Smooth muscle cell (in vitro differentiated cells): ENCODE data around the gene RITA1. TPM values are rescaled to one million over a fixed set of nuclear protein-coding genes. Genes with fewer than 3 reads are reported as not detected.

Experiments used
- DNase-seq: peaks from one replicate; lab custom pipeline; 2025; ENCODE audit not compliant: unreplicated experiment; lab: John Stamatoyannopoulos, UW
- H2AFZ ChIP-seq: fragments of 200-600 bp; sonication (generic); 2 replicates; pipeline ENCODE4 v1.6.0; 2016; ENCODE audit warnings: antibody characterized with exemption, low read depth, mild to moderate bottlenecking
- H3F3A ChIP-seq: fragments of 200-600 bp; sonication (generic); 2 replicates; pipeline ENCODE4 v1.6.0; 2017; ENCODE audit warnings: antibody characterized with exemption, low read depth
- H3K27ac ChIP-seq: fragments of 200-600 bp; sonication (generic); 2 replicates; pipeline ENCODE4 v1.5.1; 2016; ENCODE audit warnings: low read depth, mild to moderate bottlenecking
- H3K27me3 ChIP-seq: fragments of 200-600 bp; sonication (generic); 2 replicates; pipeline ENCODE4 v1.6.1; 2016; ENCODE audit warnings: low read depth, mild to moderate bottlenecking
- H3K36me3 ChIP-seq: fragments of 200-600 bp; sonication (generic); 2 replicates; pipeline ENCODE4 v1.5.1; 2016; ENCODE audit warnings: low read depth
- H3K4me1 ChIP-seq: fragments of 200-600 bp; sonication (generic); 2 replicates; pipeline ENCODE4 v1.5.1; 2016; ENCODE audit warnings: low read depth
- H3K4me2 ChIP-seq: fragments of 200-600 bp; sonication (generic); 2 replicates; pipeline ENCODE4 v1.6.0; 2016; ENCODE audit warnings: mild to moderate bottlenecking
- H3K4me3 ChIP-seq: fragments of 200-600 bp; sonication (generic); 2 replicates; pipeline ENCODE4 v1.5.1; 2016; ENCODE audit warnings: mild to moderate bottlenecking
- H3K79me2 ChIP-seq: fragments of 200-600 bp; sonication (generic); 2 replicates; pipeline ENCODE4 v1.6.0; 2016; ENCODE audit warnings: low read depth, mild to moderate bottlenecking
- H3K9ac ChIP-seq: fragments of 200-600 bp; sonication (generic); 2 replicates; pipeline ENCODE4 v1.6.0; 2016; ENCODE audit warnings: low read depth
- H3K9me3 ChIP-seq: fragments of 200-600 bp; sonication (generic); replicated peaks from 2 replicates; pipeline ENCODE4 v1.5.1; 2016; ENCODE audit warnings: low read depth
- H4K20me1 ChIP-seq: fragments of 200-600 bp; sonication (generic); 2 replicates; pipeline ENCODE4 v1.6.0; 2016; ENCODE audit warnings: low read depth
- CTCF ChIP-seq: fragments of 200-600 bp; sonication (generic); IDR thresholded peaks from 2 replicates; pipeline ENCODE4 v1.5.1; 2017; ENCODE audit warnings: borderline replicate concordance, mild to moderate bottlenecking, antibody characterized with exemption; ENCODE audit not compliant: insufficient read depth, poor library complexity, severe bottlenecking
- WGBS: methylation state at CpG from one replicate; pipeline ENCODE4 v1.1.7; 2016; ENCODE audit warnings: low lambda C conversion rate; 5-methylcytosine and 5-hydroxymethylcytosine counted together
- polyA plus RNA-seq: library from polyadenylated mRNA; unstranded; fragments of >200 nt; fragmentation: Nextera tagmentation; extraction: Ambion mirVana; gene quantifications from 2 replicates; pipeline ENCODE4 v1.2.1, GENCODE V29; 2016
- total RNA-seq: library from RNA; depleted of rRNA; stranded (reverse); fragments of >200 nt; gene quantifications from 2 replicates; pipeline ENCODE4 v1.2.3, GENCODE V29; 2014

Gene RITA1, protein sequence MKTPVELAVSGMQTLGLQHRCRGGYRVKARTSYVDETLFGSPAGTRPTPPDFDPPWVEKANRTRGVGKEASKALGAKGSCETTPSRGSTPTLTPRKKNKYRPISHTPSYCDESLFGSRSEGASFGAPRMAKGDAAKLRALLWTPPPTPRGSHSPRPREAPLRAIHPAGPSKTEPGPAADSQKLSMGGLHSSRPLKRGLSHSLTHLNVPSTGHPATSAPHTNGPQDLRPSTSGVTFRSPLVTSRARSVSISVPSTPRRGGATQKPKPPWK
- total RNA-seq (9.1 and 9.6 TPM in 2 replicates), polyA plus RNA-seq (12.2 and 14.0 TPM in 2 replicates)

GRCh38 chr12:113185180-113186032, at the start of gene RITA1, which contains the start of gene DDX54:
RITA1 (plus strand) TSS chr12:113185721; CDS start chr12:113186747, 1,026 bp downstream.
DDX54 (minus strand) TSS chr12:113185478; CDS start chr12:113185451, 27 bp downstream.
- 1% methylated on average over 85 of the region's 89 CpGs for WGBS
- no peaks in the 10 kb centered on the region for H3K9me3 ChIP-seq
- peak; percentile 82 for DNase-seq

DNA sequence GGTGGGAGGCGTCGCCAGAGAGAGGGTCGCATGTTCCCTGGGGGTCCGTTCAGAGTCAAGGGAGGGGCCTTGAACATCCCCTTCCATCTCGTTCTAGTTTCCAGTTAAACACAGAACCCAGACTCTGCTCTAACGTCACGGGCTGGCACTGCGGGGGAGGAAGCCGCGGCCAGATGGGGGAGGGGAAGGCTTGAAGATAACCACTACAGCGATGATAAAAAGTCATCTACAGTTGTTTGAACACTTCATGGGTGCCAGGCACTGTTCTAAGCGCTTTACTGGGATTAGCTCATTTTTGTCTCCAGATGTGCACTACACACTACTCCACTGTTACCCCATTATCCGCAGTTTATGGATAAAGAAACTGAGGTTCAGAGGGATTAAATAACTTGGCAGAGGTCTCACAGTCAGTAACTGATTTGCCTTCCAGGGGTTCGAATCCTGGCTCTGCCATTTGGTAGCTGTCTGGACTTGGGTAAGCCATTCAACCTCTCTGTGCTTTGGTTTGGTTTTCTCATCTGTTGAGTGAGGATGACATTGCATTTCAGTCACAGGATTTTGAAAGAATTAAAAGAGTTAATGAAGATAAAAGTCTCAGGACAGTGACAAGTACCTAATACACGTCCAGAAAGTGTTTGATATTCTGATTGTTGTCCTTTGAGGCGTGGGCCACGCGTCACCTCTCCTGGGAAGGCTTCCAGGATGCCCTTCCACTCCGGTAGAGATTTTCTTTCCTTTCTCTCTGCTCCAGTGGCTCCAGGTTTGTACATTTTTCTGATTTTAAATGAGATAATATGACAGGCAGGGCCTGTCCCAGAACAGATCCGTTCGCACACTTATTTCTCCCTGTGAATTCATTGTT, 49.2 kb upstream of the RITA1 start:
- TF ChIP-seq CTCF = no peak
- H3K4me1 ChIP-seq = no peaks in the 10 kb centered on the region
- peak overlapping the region; percentile 73 for H3K4me2 ChIP-seq
- no peak overlapping the region for H2AFZ ChIP-seq
- no peak for DNase-seq
- H3K27ac ChIP-seq = no peak overlapping the region
- H3F3A ChIP-seq = no peaks in the 10 kb centered on the region
- H3K79me2 ChIP-seq = no peaks in the 10 kb centered on the region
- H4K20me1 ChIP-seq = no peaks in the 10 kb centered on the region
- no peaks in the 10 kb centered on the region for H3K9me3 ChIP-seq
- peaks cover 16% of the 10 kb centered on the region for H3K27me3 ChIP-seq
- H3K9ac ChIP-seq = no peak overlapping the region
- 42% methylated on average over 21 of the region's 21 CpGs for WGBS
- H3K36me3 ChIP-seq = no peaks in the 10 kb centered on the region
- no peak overlapping the region for H3K4me3 ChIP-seq

More at GRCh38 chr12:113185180-113186032, at the start of gene RITA1, which contains the start of gene DDX54:
- H3K27ac ChIP-seq = peak within 1 kb of the TSS; percentile 92
- H3K4me1 ChIP-seq = peaks cover 9% of the 10 kb centered on the region
- peaks cover 5% of the 10 kb centered on the region for H3F3A ChIP-seq
- H3K4me3 ChIP-seq = peak within 1 kb of the TSS; percentile 81
- peak within 1 kb of the TSS; percentile 93 for H2AFZ ChIP-seq
- peaks cover 8% of the 10 kb centered on the region for H4K20me1 ChIP-seq
- H3K4me2 ChIP-seq = peak within 1 kb of the TSS; percentile 89
- peak within 1 kb of the TSS; percentile 95 for H3K9ac ChIP-seq
- H3K36me3 ChIP-seq = no peaks in the 10 kb centered on the region
- H3K27me3 ChIP-seq = no peaks in the 10 kb centered on the region
- H3K79me2 ChIP-seq = peaks cover 34% of the 10 kb centered on the region
- no peak for TF ChIP-seq CTCF

GRCh38 chr12:113136990-113137511, 48.5 kb upstream of the RITA1 start:
- no peak for TF ChIP-seq CTCF
- Histone ChIP-seq H3K9me3 (no peaks in the 10 kb centered on the region), H3K9ac (no peak overlapping the region), H3K27ac (no peak overlapping the region), H2AFZ (no peak overlapping the region), H3K79me2 (no peaks in the 10 kb centered on the region), H3K4me2 (no peak overlapping the region), H3K4me3 (no peak overlapping the region), H3F3A (no peaks in the 10 kb centered on the region), H3K4me1 (no peaks in the 10 kb centered on the region), H3K36me3 (no peaks in the 10 kb centered on the region), H4K20me1 (no peaks in the 10 kb centered on the region), H3K27me3 (peaks cover 16% of the 10 kb centered on the region)
- WGBS = 82% methylated on average over 6 of the region's 6 CpGs
- DNase-seq = no peak
